Measurements from ENCODE around the gene LYST.
"Not testable (repeated sequence)": the region's sequence is repeated elsewhere in the genome, so short reads cannot be mapped to it uniquely, and the experiment has no call there.

The LYST gene

DNA sequence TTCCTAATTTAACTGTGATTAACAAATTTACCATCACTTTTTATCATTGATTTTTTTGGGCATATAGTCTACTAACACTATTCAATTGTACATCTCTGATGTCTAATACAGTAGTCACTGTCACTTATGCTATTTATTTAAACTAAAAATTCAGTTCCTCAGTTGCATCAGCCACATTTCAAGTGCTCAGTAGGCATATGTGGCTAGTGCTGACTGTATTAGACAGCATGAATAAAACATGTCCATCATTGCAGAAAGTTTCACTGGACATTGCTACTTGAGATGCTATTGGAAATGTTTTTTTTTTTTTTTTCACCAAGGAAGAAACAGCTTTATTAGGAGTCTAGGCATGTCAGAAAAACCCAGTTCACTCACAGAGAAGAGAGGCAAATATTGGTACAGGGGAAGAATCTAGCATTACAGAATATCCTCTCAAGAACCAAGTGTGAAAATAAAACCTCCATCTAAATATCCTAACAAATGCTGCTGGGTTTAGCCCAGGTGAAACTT lies 109.1 kb downstream of the LYST start:
- no peak for DNase-seq

DNA sequence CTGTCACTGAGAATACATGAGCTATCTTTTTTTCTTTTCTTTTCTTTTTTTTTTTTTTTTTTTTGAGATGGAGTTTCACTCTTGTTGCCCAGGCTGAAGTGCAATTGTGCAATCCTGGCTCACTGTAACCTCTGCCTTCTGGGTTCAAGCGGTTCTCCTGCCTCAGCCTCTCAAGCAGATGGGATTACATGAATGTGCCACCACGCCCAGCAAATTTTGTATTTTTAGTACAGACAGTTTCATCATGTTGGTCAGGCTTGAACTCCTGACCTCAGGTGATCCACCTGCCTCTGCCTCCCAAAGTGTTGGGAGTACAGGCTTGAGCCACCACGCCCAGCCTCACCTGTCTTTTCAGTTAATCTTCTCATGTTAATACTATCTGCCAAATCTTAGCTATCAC lies 112.5 kb downstream of the LYST start:
- DNase-seq = not testable (repeated sequence)

DNA sequence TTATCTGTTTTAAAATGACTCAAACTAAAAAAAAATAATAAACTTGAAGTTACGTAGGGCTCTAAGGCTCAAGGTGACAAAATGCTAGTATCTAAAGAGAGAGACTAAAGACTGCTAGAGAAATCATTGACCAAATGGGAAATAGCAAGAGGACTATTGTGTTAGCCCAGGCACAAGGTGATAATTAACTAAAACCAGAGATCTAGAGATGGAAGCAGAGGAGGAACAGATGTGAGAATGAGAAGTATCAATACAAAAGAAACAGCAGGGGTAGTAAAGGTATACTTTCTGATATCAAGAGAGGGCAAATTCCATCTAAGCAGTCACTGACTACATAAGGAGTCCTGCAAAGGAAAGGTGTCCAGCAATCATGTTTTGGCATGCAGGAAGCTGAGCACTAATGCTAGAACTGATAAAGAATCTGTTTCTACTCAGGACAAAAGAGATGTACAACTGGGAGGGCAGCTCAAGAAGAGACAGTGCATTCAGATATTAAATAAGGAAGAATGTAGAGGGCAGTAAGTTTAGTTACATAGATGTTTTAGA lies 116.9 kb downstream of the LYST start:
- no peak for DNase-seq

DNA sequence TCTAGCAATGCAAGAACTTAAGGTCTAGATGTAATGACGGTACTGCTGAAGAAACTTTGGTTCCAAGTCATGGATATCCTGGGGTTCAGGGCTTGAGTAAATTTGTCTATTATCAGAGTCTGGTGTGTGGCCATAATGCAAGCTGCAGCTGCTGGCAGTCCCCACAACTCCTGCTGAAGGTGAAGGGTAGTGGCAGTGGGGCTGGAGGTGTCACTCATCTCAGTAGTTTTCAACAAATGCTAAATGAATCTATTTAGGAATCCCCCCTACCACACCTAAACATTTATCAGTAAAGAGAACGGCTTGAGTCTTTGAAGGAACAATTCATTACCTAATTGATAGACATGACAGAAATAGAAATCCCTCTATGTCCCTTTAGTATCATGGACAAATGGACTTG lies 118.0 kb downstream of the LYST start:
- DNase-seq = no peak

DNA sequence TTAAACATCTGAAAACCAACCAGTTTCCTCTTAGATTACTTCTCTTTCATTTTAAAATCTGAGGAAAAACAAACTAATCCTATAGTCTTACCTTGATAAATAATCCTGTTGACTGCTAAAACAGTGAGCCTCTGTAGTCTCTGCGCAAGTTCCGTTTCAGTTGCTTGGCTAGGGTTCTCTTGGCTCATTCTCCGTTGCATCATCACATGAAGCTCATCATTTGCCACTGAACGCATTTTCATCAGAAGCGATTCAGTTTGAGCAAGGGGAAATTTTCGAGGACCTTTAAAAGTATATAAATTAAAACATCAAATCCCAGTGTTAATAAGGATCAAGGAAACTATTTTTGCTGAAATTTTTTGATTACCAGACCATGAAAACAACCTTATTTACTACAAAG lies 120.5 kb downstream of the LYST start:
- DNase-seq = no peak

DNA sequence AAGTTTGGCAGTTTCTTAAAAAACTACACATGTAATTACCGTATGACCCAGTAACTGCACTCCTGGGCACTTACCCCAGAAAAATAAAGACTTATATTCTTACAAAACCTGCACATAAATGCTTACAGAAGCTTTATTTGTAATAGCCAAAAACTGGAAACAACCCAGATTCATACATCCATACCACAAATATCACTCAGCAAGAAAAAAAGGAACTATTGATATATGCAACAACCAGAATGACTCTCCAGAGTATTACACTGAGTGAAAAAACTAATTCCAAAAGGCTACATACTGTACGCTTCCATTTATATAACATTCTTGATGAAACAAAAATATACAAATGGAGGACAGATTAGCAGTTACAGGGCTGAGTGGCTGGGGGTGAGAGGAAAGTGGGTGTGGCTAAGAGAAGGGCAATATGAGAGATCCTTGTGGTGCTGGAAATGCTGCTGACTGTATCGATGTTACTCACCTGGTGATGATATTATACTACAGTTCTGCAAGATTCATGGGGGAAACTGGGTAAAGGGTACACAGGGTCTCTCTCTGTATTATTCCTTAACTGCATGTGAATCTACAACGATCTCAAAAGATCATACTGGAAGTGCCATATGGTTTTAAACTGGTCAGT lies 121.1 kb downstream of the LYST start:
- DNase-seq = no peak

DNA sequence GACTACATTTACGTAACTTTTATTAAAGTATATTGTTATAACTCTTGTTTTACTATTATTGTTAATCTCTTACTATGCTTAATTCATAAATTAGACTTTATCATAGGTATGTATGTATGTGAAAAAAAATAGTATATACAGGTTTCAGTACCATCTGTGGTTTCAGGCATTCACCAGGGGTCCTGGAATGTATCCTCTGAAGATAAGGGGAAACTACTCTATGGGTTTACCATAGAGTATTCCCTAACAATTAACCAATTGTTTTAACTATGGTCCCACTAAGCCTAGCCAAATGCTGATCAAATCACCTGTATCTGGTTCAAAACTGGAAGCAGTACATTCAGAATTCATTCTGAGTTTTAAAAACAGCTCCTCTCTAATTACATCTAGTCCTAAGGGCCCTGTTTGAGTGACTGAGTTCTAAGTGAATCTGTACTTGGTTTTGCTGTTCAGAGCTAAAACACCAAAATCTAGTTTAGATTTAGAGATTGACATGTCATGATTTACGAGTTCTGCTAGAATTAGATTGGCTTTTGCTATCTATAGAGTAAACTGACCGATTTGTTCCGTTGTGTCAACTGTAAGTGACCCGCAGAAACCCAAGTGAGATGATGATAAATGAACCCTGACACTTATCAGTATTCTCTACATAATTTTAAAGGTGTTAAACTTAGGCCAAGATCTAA lies 123.6 kb downstream of the LYST start:
- no peak for DNase-seq

DNA sequence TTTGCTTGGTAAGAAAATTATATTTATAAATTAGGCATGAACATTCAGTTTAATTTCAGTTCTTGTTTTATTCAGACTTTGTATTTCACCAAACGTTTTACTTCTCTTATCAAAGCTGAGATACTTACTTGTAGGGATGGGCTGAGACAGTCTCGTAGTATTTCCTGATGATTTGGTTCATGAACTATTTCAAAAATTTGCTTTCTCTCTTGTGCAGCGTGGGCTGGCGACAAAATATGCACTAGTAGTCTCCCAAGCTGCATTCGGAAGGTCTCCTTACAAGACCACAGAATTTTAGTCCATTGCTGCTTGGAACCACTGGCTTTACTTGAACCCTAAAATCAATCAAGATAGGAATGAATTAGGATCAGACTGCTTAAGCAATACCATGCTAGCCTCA lies 125.4 kb downstream of the LYST start:
- DNase-seq = no peak

DNA sequence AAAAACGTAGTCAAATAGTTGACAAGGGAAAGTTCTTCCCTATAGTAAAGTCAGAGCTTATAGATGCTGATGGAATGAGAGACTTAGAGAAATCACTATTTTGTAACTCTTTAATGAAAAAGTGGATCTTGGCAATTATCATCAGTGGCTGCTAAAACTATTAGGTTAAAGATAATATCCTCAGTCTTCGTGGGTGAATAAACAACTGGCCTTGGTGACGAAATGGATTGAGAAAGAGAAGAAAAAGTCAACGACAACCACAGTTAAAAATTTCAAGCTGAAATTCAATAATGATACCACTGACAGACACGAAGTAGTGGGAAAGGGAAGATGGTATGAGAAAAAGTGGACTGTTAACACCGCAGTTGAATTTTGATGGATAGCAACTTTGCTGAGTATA lies 127.1 kb downstream of the LYST start:
- no peak for DNase-seq

DNA sequence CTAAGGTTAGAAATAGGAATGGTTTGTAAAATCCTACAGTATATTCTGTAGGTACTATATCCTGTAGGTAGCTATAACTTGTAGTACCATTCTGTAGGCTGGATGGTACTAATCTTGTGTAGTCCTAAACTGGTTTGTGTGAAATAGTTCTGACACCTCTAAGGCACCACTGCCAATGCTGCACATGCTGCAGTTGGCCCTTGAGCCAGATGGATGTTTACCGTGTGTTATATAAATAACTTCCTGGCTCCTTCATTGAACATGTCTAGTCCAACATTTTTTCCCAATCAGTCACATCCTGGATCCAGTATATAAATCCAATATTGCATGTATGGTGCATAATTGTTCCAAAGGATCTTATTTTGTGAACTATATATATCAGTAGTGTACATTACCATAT lies 127.6 kb downstream of the LYST start:
- DNase-seq = no peak

DNA sequence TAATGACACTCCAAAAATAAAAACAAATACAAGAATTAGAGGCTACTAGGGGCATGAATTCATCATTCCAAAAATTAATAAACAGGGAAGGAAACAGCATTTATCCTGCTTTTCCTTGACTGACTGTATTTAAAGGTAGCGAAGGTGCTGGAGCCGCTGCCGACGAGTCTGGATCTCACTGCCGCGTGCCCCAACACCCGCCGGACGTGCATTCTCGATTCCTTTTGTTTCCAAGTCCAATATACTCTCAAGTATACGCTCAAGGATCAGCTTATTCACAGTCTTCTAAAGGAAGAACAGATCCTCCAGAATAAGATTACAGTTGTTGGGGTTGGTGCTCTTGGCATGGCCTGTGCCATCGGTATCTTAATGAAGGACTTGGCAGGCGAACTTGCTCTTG lies 129.0 kb downstream of the LYST start:
- no peak for DNase-seq

DNA sequence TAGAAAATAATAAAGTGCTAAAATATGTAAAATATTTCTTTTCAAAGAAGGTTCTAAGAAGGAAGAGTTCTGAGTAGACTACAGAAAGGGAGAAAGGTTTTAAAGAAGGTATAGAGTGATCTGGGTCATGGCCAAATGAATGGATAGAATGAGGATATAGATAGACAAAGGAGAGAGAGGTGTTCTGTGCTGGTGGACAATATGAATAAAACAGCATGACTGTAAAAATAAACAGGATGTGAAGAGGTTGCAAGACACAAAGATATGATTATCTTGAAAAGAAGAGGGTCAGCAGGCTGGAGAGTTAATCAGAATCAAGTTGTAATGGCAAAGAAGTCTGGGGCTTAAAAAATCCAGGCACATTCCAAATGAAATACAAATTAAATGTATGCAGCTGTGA lies 130.4 kb downstream of the LYST start:
- no peak for DNase-seq

DNA sequence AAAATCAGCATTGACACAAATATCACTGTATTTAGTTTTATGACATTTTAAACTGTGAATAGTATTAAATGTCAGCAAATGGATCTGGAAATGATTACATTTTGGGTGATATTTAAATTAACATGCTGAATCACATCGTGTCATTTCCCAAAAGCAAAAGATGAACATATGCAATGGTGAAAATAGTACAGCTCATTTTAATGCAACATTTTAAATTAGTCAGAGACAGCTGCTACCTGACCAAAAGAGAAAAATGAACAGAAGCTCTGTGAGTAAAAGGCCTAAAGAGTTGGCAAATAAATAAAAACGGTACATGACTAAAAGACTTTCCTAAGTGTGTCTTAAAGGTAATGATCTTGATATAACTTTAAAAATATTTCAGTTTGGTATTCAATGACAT lies 131.1 kb downstream of the LYST start:
- DNase-seq = no peak

DNA sequence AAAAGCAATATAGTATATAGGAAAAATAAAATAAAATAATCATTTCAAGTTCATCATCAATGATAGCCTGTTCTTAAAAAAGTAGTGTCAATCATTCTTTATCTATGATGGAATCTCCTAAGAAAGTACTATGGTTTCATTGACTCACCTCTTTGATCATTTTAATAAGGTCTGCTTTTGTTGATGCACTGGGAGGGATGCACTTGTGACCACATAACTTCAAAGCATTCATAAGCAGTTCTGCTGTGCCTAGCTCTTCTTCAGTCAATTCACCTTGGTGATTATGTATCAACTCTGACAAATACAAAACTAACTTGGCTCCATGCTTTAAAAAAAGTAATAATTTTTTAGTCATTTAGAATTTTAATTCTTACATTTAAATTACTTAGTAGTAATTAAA lies 132.4 kb downstream of the LYST start:
- DNase-seq = no peak

DNA sequence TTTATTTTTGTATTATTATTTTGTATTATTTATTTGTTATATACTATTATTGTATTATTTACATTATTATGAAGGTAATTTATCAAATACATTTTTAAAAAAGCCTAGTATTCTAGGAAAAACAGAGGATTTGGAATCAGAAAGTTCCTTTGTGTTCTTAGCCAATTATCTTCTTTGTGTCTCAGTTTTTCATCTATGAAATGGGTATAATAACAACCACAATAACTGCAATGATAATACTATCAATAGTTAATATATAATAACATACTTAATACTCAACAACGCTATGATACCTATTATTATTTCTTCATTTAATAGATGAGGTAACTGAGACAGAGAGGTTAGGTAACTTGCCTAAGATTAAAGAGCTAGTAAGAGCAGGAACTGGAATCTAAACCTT lies 136.7 kb downstream of the LYST start:
- no peak for DNase-seq

DNA sequence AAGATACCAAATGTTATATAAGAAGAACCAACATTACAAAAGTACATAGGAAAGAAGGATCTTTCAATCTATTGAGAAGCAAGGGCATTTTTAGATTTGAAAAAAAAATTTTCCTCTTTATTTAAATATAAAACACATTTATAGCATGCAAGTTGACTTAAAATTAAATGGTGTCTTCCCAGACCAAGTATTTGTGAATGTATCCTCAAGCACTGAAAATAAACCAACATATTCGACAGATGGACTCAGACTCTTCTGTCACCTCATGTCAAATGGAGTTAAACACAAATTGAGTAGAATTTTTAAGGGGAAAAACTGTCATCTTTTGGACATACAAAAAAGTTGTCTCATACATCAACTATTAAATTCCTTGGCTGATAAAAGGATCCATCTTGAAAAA lies 140.1 kb downstream of the LYST start:
- no peak for DNase-seq

DNA sequence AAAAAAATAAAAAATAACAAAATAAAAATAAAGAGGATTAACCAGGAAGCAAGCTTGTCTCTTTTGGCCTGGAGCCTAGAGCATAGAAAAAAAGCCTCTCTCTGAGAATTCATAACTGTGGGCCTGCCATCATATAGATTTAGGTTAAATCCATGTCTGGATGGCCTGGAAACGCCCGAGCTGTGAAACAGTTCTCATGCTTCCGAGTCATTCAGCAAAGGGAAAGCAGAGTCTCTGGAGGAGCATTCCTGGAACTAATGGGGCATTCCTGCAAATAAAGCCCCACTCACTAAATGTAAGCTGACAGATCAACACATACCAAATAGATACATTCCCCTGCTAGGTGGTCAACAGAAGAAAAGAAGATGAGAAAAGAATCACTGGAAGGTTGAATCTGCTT lies 141.3 kb downstream of the LYST start:
- DNase-seq = no peak

DNA sequence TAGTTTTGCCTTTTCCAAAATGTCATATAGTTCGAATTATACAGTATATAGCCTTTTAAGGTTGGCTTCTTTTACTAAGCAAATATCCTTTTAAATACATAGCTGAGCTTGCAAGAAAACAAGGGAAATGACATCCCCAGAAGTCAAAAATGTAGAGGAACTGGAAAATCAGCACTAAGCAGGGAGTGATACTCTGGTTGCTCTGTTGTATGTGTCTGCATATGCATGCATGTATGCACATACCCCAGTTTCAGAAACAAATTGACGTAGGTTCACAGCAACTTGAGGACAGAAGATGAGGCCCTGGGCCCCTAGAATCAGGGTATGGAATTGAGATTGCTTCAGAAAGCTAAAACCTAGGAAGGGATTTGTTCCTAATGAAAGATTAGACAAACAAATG lies 142.0 kb downstream of the LYST start:
- no peak for DNase-seq

DNA sequence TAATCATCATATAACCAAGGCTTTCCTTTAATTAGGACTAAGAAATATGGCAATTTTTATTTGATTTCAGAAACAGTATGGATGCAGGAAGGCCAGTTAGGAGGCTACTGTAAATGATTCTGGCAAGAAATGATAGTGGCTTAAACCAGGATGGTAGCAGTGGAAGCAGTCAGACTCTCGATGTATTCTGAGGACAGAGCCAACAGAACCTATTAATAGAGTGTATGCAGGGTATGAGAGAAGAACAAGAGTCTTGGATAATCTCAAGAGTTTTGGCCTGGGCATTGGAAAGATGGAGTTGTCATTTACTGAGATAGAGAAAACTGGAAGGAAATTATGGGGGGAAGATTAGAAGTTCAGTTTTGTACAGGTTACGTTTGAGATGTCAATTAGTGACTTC lies 143.8 kb downstream of the LYST start:
- no peak for DNase-seq

DNA sequence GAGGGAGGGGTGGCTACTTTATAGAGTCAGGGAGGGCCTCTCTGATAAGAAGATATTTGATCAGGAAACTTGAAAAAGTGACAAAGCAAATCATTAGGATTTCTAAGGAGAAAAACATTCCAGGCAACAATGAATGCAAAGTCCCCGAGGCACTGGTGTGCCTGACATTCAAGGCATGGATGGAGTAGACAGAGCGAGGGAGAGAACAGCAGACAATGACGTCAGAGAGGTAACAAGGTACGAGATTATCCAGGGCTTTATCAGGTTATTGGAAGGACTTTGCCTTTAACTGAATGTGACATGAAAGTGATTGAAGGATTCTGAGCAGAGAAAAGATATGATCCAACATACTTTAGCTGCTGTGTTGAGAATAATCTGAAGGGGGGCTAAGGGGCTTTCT lies 144.7 kb downstream of the LYST start:
- no peak for DNase-seq

DNA sequence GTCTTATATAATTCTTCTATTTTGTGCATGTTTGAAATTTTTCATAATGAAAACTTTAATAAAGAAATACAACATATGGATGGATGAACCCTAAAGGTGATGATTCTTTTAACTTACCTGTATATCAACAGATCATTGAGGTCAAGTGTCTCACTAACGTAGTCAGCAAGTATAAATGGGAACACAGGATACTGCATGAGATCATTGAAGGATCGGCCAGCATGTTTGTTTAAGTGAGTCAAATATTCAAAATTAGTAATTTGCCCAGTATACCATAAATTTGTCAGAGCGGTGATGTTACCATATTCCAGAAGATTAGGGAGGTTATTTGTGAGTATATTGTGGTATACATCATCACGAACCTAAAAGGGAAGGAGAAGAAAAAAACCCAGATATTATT lies 146.2 kb downstream of the LYST start:
- DNase-seq = no peak

DNA sequence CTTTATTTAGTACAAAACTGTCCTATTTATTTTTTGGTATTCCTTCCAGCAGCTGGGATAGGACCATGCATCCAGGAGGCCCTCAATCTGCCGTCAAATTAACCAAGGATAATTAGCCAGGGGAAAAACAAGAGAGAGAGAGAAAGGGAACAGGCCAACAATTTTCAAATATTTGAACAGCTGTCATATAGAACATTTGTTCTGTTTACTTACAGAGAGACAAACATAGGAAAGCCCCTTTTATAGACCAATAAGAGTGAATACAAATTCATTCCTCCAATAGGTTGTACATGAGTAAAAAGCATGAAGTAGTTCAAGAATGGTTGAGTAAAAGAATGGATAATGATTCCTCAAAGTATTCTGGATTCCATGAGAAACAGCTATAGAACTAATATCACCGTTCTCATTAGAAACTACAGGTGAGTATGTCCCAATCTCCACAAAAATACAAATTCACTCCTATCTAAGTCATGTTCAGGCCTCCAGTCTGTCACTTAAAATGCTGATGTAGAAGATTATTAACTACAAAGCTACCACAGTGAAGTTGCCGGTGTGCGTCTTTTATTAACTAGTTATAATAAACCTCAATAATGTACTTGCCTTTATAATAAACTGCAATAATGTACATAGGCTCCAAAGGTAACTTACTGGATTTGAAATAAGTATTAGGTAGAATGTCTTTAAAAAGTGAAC lies 152.4 kb downstream of the LYST start:
- no peak for DNase-seq

DNA sequence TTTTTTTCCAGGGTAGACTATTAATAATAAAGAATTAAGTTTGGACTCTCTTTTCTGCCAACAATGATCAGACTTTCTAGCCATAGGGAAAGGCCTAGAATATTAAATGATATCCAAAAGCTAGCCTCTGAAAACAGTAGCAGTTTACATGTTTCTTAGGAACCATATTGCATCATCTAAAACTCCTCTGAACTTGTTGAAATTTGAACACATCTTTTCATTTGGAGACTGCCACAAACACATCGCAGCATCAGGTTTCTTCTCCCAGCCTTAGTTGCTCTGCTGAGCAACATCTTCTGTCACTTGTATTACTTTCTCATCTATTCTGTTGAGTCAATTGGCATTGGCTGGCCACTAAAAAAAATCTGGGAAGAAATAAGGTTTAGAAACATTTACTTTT lies 153.9 kb downstream of the LYST start:
- DNase-seq = no peak

DNA sequence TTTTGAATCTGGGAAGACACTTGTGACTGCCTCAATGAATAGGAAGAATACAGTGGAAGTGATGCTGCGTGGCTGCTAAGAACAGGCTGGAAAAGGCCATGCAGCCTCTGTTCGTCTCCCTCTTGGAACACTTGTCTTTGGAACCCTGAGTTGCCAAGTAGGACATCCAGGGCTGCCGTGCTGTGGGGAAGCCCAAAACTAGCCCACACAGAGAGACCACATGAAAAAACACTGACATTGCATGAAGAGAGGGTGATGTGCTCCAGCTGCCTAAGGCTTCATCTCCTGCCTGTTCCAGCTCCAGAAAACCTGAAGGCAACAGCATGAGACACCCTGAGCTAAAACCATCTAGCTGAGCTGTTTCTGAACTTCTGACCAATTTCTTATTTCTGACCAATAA lies 156.0 kb downstream of the LYST start:
- no peak for DNase-seq

All from stimulated activated CD4-positive, alpha-beta T cell treated with anti-CD3 and anti-CD28 coated beads, Interleukin-4, amount 100 ng/mL, for 4 hours (primary cell).